HCT116 (cell line): ENCODE data around the gene DDAH1. TPM values are rescaled to one million over a fixed set of nuclear protein-coding genes. Genes with fewer than 3 reads are reported as not detected.

Experiments
- ATAC-seq: fragments of 200-7000 bp; cut with Tn5 transposase; 2 replicates; pipeline ENCODE4 v1.9.1; 2020; ENCODE audit warnings: mild to moderate bottlenecking, moderate library complexity
- BruUV-seq: library from RNA; stranded (reverse); fragments of 400-500 nt; replicated peaks from 2 replicates; lab custom pipeline; 2021; lab: Mats Ljungman, UMichigan
- CTCF ChIA-PET: fragments of 300-600 bp; sonication (Branson Sonifier 250); formaldehyde crosslinking; loops from one replicate; lab custom pipeline; 2021; ENCODE audit warnings: antibody characterized with exemption; lab: Charles Lee
- POLR2A ChIA-PET: fragments of 300-600, 350-600 bp; sonication (Branson Sonifier 250); formaldehyde crosslinking; loops from one replicate; lab custom pipeline; 2021; ENCODE audit warnings: antibody characterized with exemption; lab: Charles Lee
- RAD21 ChIA-PET, 2 experiments: fragments of 300-600 bp; sonication (Branson Sonifier 250); formaldehyde crosslinking; loops; one replicate each; lab custom pipeline; 2023; ENCODE audit warnings: low total read pairs in 2 of 2; ENCODE audit not compliant: uncharacterized antibody in 2 of 2, unreplicated experiment in 2 of 2, low non-redundant PET in 1 of 2; lab: Charles Lee
- DNase-seq: peaks from one replicate; pipeline ENCODE4 v3.0.0-alpha.2; 2010; ENCODE audit warnings: low read depth, low spot score
- H2AFZ ChIP-seq: fragments of 200-600 bp; shearing (Covaris generic), sonication (generic); 2 replicates; pipeline ENCODE4 v1.6.1; 2017; ENCODE audit warnings: low read depth, mixed run types, mixed read lengths, antibody characterized with exemption, low read length; ENCODE audit not compliant: poor library complexity, severe bottlenecking
- H3K27ac ChIP-seq: 2 replicates; pipeline ENCODE4 v1.5.1; 2012; ENCODE audit warnings: low read depth, low read length
- H3K27me3 ChIP-seq: fragments of 200-600 bp; sonication (generic); 2 replicates; pipeline ENCODE4 v1.6.1; 2016; ENCODE audit warnings: mixed run types, low read length, mixed read lengths; ENCODE audit not compliant: insufficient read depth
- H3K36me3 ChIP-seq, 2 experiments: fragments of 200-500 bp in 1 of 2; fragments of 200-600 bp in 1 of 2; sonication (Bioruptor generic) in 1 of 2; sonication (generic) in 1 of 2; 2 replicates each; pipeline versions ENCODE4 v1.5.1 to v1.6.1; 2014 to 2016; ENCODE audit warnings: low read length in 2 of 2, inconsistent platforms in 1 of 2, mixed read lengths in 1 of 2, mixed run types in 1 of 2; ENCODE audit not compliant: insufficient read depth in 2 of 2, control insufficient read depth in 1 of 2
- H3K4me1 ChIP-seq, 2 experiments: fragments of 200-600 bp in 1 of 2; sonication (generic) in 1 of 2; 2 replicates each; pipeline versions ENCODE4 v1.5.1 to v1.6.1; 2012 to 2017; ENCODE audit warnings: low read length in 2 of 2, inconsistent platforms in 1 of 2, mild to moderate bottlenecking in 1 of 2, mixed read lengths in 1 of 2, mixed run types in 1 of 2, moderate library complexity in 1 of 2; ENCODE audit not compliant: insufficient read depth in 2 of 2, control insufficient read depth in 1 of 2
- H3K4me2 ChIP-seq: fragments of 200-600 bp; sonication (generic); 2 replicates; pipeline ENCODE4 v1.6.1; 2017; ENCODE audit warnings: mixed run types, low read length, mixed read lengths
- H3K4me3 ChIP-seq, 2 experiments: fragments of 200-600 bp in 1 of 2; sonication (generic) in 1 of 2; replicated peaks in 1 of 2; 2 replicates each; pipeline ENCODE4 v1.5.1; 2011 to 2016; ENCODE audit warnings: low read length in 2 of 2, control low read depth in 1 of 2, low read depth in 1 of 2, mild to moderate bottlenecking in 1 of 2, mixed read lengths in 1 of 2, mixed run types in 1 of 2
- H3K79me2 ChIP-seq: fragments of 200-600 bp; sonication (generic); 2 replicates; pipeline ENCODE4 v1.6.1; 2017; ENCODE audit warnings: mild to moderate bottlenecking, mixed run types, low read length, moderate library complexity, mixed read lengths; ENCODE audit not compliant: insufficient read depth
- H3K9ac ChIP-seq: fragments of 200-600 bp; sonication (generic); 2 replicates; pipeline ENCODE4 v1.6.1; 2016; ENCODE audit warnings: low read length, mixed read lengths
- H3K9me2 ChIP-seq: fragments of 200-600 bp; sonication (generic), shearing (Covaris generic); 2 replicates; pipeline ENCODE4 v1.6.1; 2017; ENCODE audit warnings: mixed run types, mild to moderate bottlenecking, moderate library complexity; ENCODE audit not compliant: insufficient read depth
- H3K9me3 ChIP-seq, 2 experiments: fragments of 200-500 bp in 1 of 2; fragments of 200-600 bp in 1 of 2; sonication (Bioruptor generic) in 1 of 2; sonication (generic) in 1 of 2; 2 replicates each; pipeline ENCODE4 v1.6.1; 2014 to 2017; ENCODE audit warnings: low read length in 2 of 2, mixed read lengths in 2 of 2, inconsistent platforms in 1 of 2, low read depth in 1 of 2, mild to moderate bottlenecking in 1 of 2, mixed run types in 1 of 2, moderate library complexity in 1 of 2; ENCODE audit not compliant: control insufficient read depth in 1 of 2, insufficient read depth in 1 of 2
- H4K20me1 ChIP-seq: fragments of 200-600 bp; sonication (generic), shearing (Covaris generic); 2 replicates; pipeline ENCODE4 v1.6.1; 2017; ENCODE audit warnings: mixed run types, mild to moderate bottlenecking, moderate library complexity; ENCODE audit not compliant: insufficient read depth
- ATF3 ChIP-seq: IDR thresholded peaks from 2 replicates; pipeline ENCODE4 v1.6.1; 2012
- CEBPB ChIP-seq: IDR thresholded peaks from 2 replicates; pipeline ENCODE4 v1.6.1; 2012; ENCODE audit warnings: low read depth
- EZH2 ChIP-seq: fragments of 200-600 bp; sonication (generic); IDR thresholded peaks from 2 replicates; pipeline ENCODE4 v1.6.1; 2017; ENCODE audit warnings: antibody characterized with exemption, mixed run types
- EZH2phosphoT487 ChIP-seq: fragments of 200-600 bp; IDR thresholded peaks from 2 replicates; pipeline ENCODE4 v1.6.1; 2018; ENCODE audit warnings: antibody characterized with exemption, borderline replicate concordance
- FOSL1 ChIP-seq: IDR thresholded peaks from 2 replicates; pipeline ENCODE4 v1.6.1; 2012; ENCODE audit warnings: low read depth
- JUND ChIP-seq: IDR thresholded peaks from 2 replicates; pipeline ENCODE4 v1.6.1; 2012
- POLR2AphosphoS5 ChIP-seq: IDR thresholded peaks from 2 replicates; pipeline ENCODE4 v1.6.1; 2011; ENCODE audit warnings: mild to moderate bottlenecking, low read depth, low read length, moderate library complexity
- SRF ChIP-seq: IDR thresholded peaks from 2 replicates; pipeline ENCODE4 v1.6.1; 2012; ENCODE audit warnings: low read depth
- ZNF274 ChIP-seq: fragments of 200-500 bp; sonication (Bioruptor generic); IDR thresholded peaks from 2 replicates; pipeline ENCODE4 v1.6.1; 2014; ENCODE audit warnings: mild to moderate bottlenecking, low read depth, low read length, inconsistent platforms
- intact Hi-C: fragments of 100-400 bp; cut with micrococcal nuclease; formaldehyde crosslinking; loops from 2 replicates; pipeline ENCODE4 v1.10.0; 2022
- total RNA-seq: library from RNA; stranded (reverse); gene quantifications from one replicate; pipeline ENCODE4 v1.2.1, GENCODE V29; 2021; ENCODE audit not compliant: unreplicated experiment
- TF ChIP-seq, protein P1 (sequence below), 3 experiments: fragments of 200-600 bp in 1 of 3; sonication (generic) in 1 of 3; IDR thresholded peaks in 2 of 3; conservative IDR thresholded peaks in 1 of 3; 2 replicates each; pipeline ENCODE4 v1.5.1; 2012 to 2017; ENCODE audit warnings: low read depth in 2 of 3, low read length in 2 of 3, antibody characterized with exemption in 1 of 3, borderline replicate concordance in 1 of 3, control low read depth in 1 of 3, mild to moderate bottlenecking in 1 of 3, mixed read lengths in 1 of 3, mixed run types in 1 of 3, moderate library complexity in 1 of 3; ENCODE audit not compliant: insufficient read depth in 1 of 3

Gene DDAH1
- total RNA-seq, 1 experiment from 2014 or later: 16.6 TPM

DNA sequence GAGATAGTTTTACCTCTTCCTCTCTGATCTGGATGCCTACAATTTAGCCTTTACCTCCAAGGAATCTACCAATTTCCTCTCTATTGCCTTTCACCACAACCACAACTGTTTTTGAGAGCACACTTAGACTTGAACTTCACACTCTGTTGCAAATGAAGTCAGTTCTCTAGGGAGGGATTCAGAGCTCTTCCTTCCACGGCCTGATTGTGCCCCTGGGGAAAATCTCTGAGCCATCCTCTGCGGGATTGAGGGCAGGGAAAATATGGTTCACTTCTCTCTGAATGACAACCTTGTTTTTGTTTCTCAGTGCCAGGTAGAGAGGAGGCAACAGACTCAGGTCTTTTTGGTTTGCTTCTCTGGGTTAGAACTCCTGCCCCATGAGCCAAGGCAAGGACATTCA is 153.1 kb downstream of the DDAH1 start:
- no peaks in the 10 kb centered on the region for H3K27me3 ChIP-seq
- H3K9ac ChIP-seq: no peak overlapping the region
- no peaks in the 10 kb centered on the region for H4K20me1 ChIP-seq
- TF ChIP-seq CEBPB (no peak), EZH2phosphoT487 (no peak), SRF (no peak), EZH2 (no peak), ZNF274 (no peak), JUND (no peak), POLR2AphosphoS5 (no peak), FOSL1 (no peak), ATF3 (no peak)
- TF ChIP-seq, protein P1, sequence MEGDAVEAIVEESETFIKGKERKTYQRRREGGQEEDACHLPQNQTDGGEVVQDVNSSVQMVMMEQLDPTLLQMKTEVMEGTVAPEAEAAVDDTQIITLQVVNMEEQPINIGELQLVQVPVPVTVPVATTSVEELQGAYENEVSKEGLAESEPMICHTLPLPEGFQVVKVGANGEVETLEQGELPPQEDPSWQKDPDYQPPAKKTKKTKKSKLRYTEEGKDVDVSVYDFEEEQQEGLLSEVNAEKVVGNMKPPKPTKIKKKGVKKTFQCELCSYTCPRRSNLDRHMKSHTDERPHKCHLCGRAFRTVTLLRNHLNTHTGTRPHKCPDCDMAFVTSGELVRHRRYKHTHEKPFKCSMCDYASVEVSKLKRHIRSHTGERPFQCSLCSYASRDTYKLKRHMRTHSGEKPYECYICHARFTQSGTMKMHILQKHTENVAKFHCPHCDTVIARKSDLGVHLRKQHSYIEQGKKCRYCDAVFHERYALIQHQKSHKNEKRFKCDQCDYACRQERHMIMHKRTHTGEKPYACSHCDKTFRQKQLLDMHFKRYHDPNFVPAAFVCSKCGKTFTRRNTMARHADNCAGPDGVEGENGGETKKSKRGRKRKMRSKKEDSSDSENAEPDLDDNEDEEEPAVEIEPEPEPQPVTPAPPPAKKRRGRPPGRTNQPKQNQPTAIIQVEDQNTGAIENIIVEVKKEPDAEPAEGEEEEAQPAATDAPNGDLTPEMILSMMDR (IDR thresholded peaks at IDR 0.05 in 2 of 3, conservative IDR thresholded peaks at IDR 0.05 in 1 of 3; ENCODE audit: borderline replicate concordance in 1 of 3, insufficient read depth in 1 of 3, low read depth in 2 of 3, low read length in 2 of 3): no peak
- TF ChIP-seq, all 23 proteins: peak for 0
- POLR2A ChIA-PET: no interaction called here
- Histone ChIP-seq H3K4me3 (no peak overlapping the region), H3K79me2 (no peaks in the 10 kb centered on the region), H2AFZ (no peak overlapping the region), H3K9me2 (no peaks in the 10 kb centered on the region), H3K4me1 (peaks cover 15 to 42% of the 10 kb centered on the region in 2 experiments), H3K27ac (no peak overlapping the region), H3K9me3 (no peaks in the 10 kb centered on the region), H3K4me2 (no peak overlapping the region), H3K36me3 (no peaks in the 10 kb centered on the region)
- CTCF ChIA-PET: no interaction called here
- intact Hi-C loops: no loop called here
- BruUV-seq: no TSS peak
- ATAC-seq: no peak
- DNase-seq: no peak
- RAD21 ChIA-PET: no interaction called here
